ENCODE data around the gene IRAK2. TPM values are rescaled to one million over a fixed set of nuclear protein-coding genes. Genes with fewer than 3 reads are reported as not detected.

IRAK2 gene
- total RNA-seq, 1 donor from 2014 or later, result 22.0 TPM

DNA sequence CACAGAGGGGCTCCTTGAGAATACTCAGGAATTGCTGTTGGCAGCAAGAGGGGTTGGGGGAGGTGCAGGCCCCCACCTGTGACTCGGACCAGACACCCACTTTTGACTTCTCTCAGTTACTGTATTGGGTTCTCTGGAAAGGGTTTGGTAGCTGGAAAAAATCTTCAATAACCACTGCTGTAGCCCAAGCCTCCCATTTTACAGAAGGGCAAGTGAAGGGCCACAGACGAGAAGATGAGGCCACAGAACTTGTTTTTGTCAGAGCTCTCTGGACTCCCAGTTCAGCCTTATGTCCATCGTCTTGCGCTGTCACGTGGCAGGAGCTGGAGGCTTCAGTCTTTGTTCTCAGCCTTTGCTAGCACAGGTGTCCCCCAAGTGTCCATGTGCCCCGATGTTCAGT lies 70.8 kb downstream of the IRAK2 start:
- TF ChIP-seq CTCF (conservative IDR thresholded peaks at IDR 0.05; ENCODE audit: low read depth, low read length), result no peak
- DNase-seq (ENCODE audit: low read depth), result no peak
- H3K4me3 ChIP-seq (ENCODE audit: low read depth, low read length), result no peak overlapping the region

DNA sequence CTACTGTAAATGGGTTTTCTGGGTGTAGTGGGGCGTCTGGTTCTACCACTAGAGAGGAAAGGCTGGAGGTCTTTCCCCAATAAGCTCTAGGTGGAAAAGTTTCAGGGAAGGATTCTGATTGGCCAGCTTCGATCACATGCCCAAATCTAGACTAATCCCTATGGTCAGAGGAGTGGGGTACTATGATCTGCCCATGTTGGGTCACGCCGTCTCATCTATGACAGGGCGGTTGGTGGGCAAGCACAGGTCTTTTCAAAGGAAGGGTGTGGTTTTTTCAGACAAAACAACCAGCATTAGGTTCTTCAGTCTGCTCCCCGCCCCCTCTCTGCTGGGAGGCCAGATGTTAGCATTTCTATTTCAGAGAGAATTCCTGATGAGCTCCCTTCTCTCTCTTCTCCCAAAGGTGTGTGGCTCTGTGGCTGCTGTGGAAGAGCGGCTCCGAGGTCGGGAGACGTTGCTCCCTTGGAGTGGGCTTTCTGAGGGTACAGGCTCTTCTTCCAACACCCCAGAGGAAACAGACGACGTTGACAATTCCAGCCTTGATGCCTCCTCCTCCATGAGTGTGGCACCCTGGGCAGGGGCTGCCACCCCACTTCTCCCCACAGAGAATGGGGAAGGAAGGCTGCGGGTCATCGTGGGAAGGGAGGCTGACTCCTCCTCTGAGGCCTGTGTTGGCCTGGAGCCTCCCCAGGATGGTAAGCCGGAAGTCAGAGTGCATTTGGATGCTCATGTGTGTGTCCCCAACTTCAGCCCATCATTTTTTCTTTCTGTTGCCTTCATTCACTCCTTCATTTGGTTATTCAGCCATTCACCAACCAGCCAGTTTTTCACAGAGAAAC lies 73.8 kb downstream of the IRAK2 start:
- H3K4me3 ChIP-seq (ENCODE audit: low read depth, low read length), result no peak overlapping the region
- no peak for TF ChIP-seq CTCF (conservative IDR thresholded peaks at IDR 0.05; ENCODE audit: low read depth, low read length)
- no peak for DNase-seq (ENCODE audit: low read depth)

- no peak for DNase-seq (ENCODE audit: low read depth)
- no peak for TF ChIP-seq CTCF (conservative IDR thresholded peaks at IDR 0.05; ENCODE audit: low read depth, low read length)
- no peak overlapping the region for H3K4me3 ChIP-seq (ENCODE audit: low read depth, low read length)
Observed at GRCh38 chr3:10240799-10241198, 76.1 kb downstream of the IRAK2 start.

GRCh38 chr3:10242182-10243065 lies 77.7 kb downstream of the IRAK2 start:
- DNase-seq (ENCODE audit: low read depth), result no peak
- no peak for TF ChIP-seq CTCF (conservative IDR thresholded peaks at IDR 0.05; ENCODE audit: low read depth, low read length)
- no peak overlapping the region for H3K4me3 ChIP-seq (ENCODE audit: low read depth, low read length)

DNA sequence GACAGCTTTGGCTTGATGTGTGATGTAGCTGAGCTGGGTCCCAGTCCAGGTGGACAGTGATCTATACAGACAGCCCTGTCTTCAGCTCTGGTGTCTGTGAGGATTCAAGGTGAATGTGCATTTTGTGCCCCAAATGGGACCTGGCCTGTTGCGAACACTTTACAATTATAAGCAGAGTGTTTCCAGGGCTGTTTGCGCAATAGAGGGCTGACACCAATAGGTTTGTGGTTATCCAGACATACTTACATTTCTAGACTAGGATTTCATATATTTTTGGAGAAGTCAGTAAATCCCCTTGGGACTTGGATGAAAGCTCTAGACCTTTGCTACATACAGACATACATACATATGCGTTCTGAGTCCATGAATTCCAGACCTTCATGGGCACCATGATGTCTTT lies 79.3 kb downstream of the IRAK2 start:
- TF ChIP-seq CTCF (conservative IDR thresholded peaks at IDR 0.05; ENCODE audit: low read depth, low read length), result no peak
- no peak for DNase-seq (ENCODE audit: low read depth)
- H3K4me3 ChIP-seq (ENCODE audit: low read depth, low read length), result no peak overlapping the region

- no peak for DNase-seq (ENCODE audit: low read depth)
- H3K4me3 ChIP-seq (ENCODE audit: low read depth, low read length), result no peak overlapping the region
- TF ChIP-seq CTCF (conservative IDR thresholded peaks at IDR 0.05; ENCODE audit: low read depth, low read length), result no peak
Observed at GRCh38 chr3:10245081-10245712, 80.5 kb downstream of the IRAK2 start.
